ENCODE results near the gene PACRG.

Gene PACRG

DNA sequence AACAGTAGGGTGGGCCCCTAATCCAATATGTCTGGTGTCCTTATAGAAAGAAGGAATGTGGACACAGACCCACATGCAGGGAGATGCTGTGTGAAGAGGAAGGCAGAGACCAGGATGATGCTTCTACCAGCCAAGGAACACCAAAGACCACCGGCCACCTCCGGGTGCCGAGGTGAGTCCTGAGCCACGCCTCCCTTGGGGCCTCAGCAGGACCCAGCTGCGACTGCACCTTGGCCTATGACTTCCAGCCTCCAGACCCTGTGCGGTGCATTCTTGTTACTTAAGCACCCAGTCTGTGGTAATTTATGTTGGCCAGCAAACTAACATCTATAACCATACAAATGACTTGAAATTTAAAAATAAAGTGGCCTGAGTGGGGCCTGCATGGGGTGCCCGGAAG lies 607.3 kb downstream of the PACRG start:
- DNase-seq (ENCODE audit: low spot score): no peak

DNA sequence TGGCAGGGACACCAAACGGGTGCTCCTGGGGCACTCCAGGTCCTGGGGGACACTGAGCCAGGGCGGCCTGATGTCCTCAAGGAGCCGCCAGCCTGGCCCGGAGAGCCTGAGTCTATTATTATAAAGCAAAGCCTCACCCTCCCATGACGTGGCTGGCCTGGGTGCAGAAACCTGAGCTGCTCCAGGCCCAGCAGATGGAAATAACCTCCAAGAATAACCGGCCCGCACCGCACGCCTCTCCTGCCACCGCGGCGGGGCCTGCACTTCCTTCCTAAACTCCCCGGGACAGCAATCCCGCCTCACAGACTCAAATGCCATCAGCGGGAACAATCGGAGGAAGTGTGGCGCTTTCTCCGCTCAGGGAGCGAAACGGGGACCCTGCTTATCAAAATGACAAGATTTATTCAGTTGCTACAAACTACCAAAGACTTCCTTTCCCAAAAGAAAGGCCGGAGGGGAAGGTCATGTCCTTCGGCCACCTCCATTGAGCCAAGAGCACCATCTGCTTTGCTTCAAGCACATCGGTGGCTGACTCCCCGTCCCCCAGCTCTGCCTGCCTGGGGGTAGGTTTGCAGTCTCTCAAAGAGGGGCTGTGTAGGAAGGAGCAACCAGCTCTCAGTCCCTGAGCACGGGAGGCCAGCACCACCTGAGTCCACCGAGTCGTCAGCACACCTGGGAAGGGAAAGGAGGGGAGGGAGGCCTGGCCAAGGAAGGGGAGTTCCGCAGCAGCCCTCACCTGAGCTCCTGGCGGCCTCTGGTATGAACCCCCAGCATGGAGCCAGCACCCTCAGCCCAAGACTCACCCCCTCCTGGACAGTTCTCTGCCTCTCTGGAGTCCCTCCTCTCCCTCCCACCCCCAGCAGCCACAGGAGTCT lies 608.1 kb downstream of the PACRG start:
- no peak for DNase-seq (ENCODE audit: low spot score)

DNA sequence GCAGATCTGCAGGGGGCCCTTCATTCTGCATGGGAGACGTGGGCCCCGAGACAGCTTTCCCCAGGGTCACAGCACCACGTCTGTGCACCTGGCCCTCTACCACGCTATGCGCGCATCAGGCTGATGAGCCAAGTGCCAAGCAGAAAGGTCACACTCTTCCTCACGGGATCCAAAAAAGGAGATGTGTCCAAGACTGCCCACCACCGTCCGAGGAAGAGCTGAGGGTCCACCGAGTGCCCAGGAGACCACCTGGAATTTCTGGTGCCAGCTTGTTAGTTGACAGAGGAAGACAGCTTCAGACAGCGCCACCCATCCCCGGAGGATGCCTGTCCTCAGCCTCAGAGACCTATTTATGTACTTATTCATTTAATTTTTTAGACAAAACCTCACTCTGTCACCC lies 609.2 kb downstream of the PACRG start:
- no peak for DNase-seq (ENCODE audit: low spot score)

DNA sequence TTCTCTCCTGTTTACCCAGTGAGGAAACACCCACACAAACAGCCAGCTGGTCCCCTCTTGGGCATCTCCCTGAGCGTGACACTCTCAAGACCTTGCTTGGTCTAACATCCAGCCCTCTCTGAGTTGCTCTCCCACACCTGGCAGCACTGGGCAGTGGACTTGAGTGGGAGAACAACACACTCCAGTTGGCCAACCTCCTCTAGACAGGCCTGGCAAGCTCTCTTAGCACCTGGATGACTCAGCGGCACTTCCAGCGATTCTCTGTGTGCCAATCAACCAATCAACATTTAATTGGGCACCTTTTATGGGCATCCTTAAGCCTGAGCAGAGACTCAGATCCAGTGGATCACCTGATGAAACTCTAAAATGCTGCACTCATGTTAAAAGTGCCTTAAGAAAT lies 610.2 kb downstream of the PACRG start:
- no peak for DNase-seq (ENCODE audit: low spot score)

DNA sequence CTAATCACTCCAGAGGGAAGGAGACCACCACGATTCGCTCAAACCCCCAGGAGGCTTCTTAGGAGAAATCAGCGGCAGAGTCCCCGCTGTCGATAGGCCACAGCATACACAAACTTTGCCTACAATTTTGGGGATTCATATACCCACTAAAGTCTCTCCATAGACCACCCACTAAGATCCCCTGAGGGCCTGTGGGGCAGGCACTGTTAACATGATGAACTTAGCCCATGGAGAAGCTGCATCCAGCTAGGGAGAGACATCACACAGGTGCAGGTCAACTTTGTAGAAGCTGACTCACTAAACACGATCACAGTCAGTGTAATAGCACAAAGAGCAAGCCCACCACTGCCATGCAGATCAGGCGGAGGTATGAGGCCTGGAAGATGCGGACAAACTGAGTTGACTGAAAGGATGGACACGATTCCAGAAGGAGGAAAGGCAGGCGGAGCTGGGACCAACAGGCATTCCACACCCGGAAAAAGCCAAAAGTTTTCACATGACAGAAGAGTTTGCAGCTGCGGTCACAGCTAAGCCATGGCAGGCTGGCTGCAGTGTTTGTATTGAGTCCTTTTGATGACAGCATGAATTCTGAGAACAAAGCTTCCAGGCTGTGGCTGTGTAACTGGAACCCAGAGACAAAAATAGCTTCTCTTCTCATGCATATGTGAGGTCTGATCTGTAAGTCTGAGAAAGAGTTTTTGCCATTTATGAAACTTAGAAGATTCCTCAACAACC lies 611.1 kb downstream of the PACRG start:
- peak; percentile 43 for DNase-seq (ENCODE audit: low spot score)

DNA sequence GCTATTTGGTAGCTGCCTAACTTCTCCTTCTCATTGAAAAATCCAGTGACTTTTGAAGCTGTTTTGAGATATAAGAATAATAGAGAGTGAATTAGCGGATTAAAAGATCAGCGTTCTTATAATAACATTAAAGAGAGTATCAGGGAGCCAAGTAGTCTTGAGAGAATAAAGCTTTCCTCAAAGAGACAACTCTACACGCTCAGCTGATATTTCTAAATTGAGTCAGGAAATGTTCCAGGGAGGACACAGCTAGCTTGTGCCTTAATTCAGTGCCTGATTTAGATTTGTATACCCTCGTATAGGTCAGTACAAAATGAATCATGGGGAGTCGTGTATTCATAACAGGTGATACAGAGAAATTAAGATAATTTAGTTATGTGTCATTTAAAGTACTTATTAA lies 611.7 kb downstream of the PACRG start:
- DNase-seq (ENCODE audit: low spot score): no peak

DNA sequence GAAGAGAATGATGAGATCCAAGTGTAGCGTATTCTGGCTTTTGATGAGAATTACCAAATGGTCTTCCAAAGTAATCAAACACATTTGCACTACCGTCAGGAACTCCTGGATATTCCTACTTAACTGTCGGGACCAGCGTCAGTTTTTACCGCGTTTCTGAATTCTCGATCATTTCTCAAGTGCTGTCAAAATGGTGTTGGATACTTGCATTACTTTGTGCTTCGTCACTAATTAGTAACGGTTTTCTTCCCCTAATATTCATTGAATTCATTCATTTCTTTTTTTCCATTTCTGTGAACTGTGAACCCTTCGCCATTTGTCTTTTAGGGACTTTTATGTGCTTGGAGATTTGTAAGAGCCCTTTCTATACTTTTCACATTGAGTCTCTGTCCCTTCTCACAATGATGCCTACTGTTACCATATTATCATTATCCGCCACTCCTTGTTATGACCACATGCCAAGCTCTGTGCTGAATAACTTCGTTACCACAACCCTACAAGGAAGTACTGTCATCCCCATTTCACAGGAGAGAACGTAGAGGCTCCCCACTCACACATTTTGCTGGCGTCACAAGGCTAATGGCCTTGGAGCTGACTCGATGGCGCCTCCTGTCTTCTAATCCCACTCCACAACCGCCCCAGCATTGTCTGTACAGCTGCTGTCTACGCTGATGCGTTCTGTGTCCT lies 612.6 kb downstream of the PACRG start:
- no peak for DNase-seq (ENCODE audit: low spot score)

DNA sequence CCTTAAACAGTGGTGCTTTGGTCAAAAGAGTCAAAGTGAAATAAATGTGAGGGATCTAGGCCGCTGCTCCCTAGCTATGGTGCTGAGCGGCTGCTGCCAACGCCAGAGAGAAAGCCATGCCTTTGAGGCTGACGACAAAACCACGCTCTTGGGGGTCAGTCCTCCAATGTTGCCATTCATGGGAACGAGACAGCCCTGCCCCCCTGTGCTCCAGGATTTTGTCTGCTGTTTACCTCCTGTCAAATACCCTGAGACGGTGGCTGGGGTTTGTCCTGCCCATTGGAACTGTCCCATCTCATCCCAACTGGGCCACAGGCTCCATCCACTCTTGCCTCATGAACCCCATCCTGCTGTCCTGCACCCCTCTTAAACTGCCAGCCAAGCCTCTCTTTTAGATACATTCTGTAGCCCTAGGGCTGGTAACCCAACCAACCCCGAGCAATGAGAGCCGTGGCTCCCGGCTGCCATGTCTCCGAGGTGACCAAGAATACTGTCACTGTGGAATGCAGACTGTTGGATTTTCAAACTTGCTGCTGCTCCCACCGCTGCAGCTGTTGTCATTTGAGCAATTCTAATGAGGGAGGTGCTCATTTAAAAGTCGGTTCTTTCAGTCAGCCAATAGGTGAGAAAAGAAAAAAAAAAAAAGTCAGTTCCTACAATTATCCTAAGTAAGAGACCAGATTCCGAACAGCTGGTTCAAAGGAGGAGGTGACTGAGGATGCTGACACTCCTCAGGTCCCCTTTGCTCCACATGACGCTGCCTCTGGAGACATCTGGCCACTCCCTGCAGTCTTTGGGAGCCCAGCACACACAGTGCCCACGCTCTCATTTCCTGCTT lies 613.7 kb downstream of the PACRG start:
- DNase-seq (ENCODE audit: low spot score): no peak

DNA sequence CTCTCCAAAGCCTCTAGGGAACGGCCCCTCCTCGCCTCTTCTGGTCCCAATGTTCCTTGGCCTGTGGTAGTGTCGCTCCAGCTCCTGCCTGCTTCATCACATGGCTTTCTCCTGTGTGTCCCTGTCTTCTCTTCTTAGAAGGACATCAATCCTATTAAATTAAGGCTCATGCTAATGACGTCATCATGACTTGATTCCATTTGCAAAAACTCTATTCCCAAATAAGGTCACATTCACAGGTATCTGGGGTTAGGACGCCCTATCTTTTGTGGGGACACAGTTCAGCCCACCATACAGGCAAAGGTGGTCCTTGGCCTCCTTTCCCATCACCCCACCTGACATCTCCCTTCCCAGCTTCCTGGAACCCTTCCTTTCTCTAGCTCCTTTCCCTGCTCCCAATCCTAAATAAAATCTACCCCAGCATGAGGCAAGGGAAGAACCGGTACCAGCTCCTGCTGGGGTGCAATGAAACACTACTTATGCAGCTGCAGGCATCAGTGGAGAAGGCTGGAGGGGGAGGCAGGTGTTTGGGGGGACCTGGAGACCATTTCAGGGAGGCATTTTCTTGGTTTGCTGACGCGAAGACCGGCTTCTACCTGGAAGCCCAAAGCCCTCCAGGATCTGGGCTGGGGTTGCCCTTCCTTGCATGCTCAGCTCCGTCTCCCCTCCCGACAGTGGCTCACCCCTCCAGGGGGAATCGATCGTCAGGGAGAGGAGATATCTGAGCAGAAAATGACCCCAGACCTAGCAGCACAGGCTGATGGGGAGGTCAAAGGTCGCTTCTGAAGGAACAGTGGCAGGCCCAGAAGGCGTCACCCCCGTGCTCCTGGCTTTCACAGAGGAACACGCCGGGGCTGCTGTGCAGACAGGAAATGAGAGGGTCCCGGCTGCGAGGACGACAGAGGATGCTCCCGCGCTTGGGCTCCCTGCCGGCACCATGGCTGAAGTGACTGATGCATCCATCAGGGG lies 615.1 kb downstream of the PACRG start:
- DNase-seq (ENCODE audit: low spot score): no peak

DNA sequence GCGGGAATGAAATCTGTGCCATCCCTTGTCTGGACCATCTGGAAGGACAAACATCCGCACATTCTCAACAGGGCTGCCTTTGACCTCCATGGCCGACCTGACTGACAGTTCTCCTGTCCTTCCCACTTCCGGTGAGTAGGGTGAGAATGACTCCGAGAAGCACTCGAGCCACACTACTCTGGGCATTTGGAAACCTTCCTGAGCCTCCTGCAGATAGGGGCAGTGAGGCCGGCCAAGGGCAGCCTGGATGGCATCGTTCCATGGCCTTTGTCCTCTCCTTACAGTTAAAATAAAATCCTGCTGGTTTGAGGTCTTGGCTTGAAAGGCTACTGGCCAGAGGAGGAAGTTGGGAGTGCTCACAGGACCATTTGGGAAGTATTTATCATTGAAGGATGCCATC lies 615.8 kb downstream of the PACRG start:
- no peak for DNase-seq (ENCODE audit: low spot score)

DNA sequence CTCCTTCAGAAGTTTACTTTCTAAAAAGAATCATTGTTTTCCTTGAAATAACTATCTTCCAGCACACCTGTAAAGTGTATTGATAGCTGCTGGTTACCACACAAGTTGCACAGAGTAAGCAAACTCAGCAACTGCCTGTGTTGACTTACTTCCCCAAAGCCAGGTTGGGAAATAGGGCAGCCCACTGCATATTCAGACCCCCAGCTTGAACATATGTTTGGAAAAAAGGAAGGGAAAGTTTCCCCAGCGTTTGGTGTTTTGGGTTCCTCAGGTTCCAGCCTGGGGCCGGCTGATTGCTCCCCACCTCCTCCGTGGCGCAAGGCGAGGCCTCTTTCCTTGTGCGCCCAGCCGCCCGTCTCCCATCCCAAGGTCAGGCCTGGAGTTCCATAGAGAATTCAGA lies 616.6 kb downstream of the PACRG start:
- no peak for DNase-seq (ENCODE audit: low spot score)

DNA sequence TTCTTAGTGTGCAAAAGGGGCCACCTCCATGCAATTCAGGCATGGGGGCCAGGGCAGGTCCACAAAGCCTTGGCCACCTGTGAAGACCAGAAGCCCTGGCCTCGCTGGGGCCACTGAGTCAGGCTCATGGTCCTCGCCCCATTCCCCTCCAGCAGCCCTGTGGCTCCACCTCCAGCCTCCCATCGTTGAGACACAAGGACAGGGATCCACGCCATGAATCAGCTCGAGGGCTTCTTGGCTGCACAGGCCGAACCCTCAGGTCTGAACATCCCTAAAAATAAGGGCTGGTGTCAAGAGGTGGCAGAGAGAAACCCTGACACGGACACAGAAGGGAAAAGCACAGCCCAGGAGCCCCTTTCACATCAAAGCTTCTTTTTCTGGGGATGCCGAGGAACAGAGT lies 618.2 kb downstream of the PACRG start:
- DNase-seq (ENCODE audit: low spot score): no peak

DNA sequence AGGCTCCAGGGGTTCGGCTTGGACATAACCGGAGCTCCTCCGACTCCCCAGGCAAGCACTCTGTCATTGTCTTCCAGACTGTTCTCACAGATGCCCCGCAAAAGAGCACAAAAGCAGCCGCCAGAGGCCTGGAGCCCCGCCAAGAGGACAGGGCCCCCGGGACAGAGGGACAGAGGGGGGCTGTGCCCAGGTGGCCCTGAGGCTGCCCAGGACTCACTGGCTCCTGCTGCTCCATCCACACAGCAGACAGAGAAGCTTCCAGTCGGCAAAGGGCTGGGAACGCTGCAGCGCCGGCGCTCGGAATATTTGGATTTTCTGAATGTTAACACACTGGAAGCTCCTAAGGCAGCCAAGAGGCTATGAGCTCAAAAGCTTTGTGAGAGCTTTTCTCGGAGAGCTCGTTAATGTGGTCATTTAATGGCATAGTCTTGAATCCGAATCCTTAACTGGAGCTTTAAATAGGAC lies 618.8 kb downstream of the PACRG start:
- DNase-seq (ENCODE audit: low spot score): no peak

DNA sequence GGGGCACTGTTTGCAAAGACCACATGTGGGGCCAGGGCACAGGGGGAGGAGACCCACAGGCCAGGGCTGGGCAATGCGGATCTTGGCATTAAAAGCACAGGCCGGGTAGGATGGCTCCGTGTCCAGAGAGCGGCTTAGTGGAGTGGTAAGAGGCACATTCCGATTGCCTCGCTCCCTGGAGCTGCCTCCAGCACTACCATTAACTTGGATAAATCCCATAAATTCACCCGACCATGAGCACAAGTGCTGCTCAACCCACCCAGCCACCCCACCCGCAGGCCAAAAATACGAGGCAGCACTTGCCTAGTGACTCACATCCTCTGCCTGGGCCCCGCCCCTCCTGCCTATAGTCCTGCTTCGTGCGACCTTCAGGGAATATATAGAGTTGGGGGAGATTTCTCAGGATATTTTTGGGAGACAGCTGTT lies 619.3 kb downstream of the PACRG start:
- no peak for DNase-seq (ENCODE audit: low spot score)

DNA sequence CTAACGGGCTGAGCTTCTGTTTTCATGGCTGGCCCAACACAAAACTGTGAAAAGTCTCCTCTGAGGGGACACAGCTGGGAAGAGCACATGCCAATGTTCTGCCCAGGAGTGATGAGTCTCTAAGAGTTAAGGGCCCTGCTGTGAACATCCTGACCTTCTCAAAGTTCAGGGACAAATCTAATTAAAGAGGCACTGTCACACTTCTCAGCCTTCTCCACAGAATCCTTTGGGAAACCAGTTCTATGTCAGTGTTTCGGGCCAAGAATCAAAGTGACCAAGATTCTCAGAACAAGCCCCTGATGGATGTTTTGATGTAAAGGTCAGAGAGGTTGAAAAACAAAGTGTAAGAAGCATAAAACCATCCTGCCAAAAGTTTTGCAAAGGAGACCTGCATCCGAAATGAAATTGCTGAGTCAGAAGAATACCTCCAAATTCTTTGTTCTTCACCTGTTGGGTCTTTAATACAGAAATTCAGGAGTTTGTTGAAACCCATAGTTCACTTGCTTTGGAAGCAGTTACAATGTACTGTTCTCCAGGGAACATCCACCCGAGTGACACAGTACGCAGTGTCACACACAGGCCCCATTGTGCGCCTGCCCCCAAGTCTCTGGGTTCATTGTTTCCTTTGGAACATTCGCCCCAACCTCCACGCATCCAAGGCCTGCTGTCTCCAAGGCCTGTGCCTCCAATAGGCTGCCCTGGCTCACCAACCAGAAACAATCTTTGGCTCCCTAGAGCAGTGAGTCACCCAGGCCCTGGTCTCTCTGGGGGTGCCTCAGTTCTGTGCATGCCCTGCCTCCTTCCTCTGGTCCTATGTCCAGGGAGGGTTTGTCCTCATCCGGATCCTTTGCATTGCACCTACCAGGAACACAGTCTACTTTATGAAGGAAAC lies 621.3 kb downstream of the PACRG start:
- DNase-seq (ENCODE audit: low spot score): no peak

DNA sequence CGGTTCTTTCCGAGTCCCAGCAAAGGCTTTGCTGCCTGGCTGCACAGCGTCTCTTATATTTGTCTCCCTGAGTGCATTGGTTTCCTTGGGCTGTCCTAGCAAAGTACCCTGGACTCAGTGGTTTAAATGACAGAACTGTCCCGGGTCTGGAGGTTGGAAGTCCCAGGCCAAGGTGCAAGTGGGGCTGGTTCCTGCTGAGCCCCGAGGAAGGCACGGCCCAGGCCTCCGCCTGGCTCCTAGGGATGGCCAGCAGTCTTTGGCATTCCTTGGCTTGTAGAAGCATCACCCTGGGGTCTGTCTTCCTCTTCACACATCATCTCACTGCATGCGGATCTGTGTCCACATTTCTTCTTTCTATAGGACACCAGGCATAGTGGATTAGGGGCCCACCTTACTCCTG lies 621.9 kb downstream of the PACRG start:
- DNase-seq (ENCODE audit: low spot score): no peak

DNA sequence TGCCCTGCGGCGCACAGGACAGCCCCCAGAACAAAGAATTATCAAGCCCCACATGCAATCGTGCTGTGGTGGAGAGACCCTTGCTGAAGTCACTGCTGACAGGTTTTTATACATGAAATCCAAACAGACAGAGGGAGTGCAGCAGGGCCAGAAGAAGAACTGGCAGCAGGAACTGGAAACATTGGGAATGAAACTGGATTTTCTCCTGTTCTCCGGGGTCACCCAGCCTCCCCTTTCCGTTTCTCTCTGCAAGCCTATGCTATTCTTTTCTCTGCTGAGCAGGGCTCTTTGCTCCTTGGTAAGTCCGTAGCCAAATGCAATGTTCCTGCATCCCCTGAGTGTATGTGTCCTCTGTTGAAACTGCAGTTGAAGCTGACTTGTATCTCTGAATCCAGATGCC lies 623.2 kb downstream of the PACRG start:
- DNase-seq (ENCODE audit: low spot score): no peak

DNA sequence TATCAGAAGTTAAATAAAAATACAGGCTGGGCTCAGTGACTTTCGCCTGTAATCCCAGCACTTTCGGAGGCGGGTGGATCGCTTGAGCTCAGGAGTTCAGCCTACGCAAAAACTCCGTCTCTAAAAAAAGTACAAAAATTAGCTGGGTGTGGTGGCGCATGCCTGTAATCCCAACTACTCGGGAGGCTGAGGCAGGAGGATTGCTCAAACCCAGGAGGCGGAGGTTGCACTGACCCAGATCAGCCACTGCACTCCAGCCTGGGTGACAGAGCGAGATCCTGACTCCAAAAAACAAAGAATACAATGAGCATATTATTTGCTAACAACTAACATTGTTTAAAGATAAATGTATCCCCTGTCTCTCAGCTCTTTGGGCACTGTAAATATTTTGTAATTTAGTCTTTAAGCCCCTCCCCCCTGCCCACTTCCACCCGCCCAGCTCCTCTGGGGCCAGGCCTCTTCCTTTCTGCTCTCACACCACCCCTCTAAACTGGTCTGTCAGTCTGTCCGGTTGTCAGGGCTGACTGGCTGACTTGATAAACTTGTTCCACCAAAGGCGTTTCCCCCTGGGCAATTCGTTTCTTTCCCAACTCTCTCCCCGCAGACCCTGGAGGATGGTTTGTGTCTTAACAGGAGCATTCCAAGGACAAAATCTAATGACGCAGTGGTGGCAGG lies 624.4 kb downstream of the PACRG start:
- no peak for DNase-seq (ENCODE audit: low spot score)

DNA sequence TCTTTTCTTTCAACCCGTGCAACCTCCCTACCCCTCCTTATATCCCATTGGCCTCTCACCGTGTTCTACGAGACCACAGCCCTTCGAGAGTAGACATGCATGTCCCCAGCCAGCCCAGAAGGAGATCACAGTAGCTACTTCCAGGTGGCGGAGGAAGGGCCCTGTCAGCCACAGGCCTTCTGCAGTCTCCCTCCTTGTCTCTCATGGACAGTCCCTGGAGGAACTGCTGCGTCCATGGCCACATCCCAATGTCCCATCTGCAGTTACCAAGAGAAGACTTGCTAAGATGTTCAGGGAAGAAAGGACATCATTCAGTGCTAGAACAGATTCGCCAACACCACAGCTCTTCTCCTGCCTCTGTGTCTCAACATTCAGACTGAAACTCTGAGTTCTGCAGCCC lies 625.2 kb downstream of the PACRG start:
- no peak for DNase-seq (ENCODE audit: low spot score)

Data from GM03348 (cell line).